Stimulated activated CD4-positive, alpha-beta T cell treated with anti-CD3 and anti-CD28 coated beads, Interleukin-1b, Interleukin-23, amount 100 ng/mL, for 4 hours (primary cell): Measurements from ENCODE around the gene ITGB8.

Experiments used
- DNase-seq, 2 donors: peaks; one replicate each; pipeline ENCODE4 v3.0.0-alpha.2; 2020; ENCODE audit warnings: low read depth in 2 of 2

Gene ITGB8

GRCh38 chr7:20307901-20308300 lies 22.8 kb upstream of the ITGB8 start:
- DNase-seq = no peak

- no peak for DNase-seq
Observed at GRCh38 chr7:20310301-20310700, 20.4 kb upstream of the ITGB8 start.

GRCh38 chr7:20310963-20311742 lies 19.5 kb upstream of the ITGB8 start:
- no peak for DNase-seq

DNA sequence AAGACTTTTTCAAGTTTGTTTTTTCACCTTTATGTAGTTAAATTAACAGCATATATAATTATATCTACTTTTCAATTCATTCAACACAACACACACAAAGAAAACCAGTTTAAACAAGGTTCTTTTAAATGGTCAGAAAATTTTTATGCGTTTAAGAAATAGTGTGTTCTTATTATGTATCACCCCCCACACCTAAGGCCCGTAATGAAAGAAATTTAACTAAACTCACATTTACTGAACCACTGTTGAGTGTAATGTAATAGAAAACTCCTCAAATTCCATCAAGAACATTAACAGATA lies 19.0 kb upstream of the ITGB8 start:
- no peak for DNase-seq

DNA sequence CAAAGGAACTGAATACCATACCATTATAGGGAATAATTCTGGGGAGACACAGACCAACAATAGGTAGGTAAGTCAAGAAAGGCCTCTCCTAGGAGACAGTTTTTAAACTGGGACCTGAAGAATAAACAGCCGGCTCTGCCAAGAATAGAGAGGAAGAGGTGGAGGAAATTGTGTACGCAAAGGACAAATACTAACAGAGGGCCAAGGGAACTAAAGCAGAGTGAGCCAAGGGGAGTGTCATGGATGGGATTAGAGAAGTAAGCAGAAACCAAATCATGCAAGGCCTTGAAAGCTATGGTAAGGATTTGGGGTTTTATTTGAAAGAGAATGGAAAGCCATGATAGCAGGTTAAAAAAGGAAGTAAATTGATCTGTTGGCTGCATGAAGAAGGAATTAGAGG lies 18.1 kb upstream of the ITGB8 start:
- DNase-seq = no peak

GRCh38 chr7:20313626-20314025 lies 17.1 kb upstream of the ITGB8 start:
- DNase-seq = no peak

DNA sequence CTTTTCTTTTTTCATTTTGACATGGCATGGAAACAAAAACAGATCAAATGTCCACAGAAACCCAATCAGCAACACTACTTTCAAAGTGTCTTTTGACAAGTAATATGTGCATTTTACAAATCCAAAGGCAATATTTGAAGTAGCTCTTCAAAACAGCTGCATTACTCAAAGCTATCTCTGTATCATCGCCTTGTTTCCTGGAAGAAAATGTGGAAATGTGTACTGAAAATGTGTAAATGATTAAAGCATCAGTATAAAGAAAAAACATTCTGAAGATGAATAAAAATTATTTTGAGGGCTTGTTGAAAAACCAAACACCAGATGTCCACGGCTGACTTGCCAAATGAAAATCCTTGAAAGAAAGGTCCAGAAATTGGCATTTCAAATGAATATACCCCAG lies 16.5 kb upstream of the ITGB8 start:
- DNase-seq = no peak

GRCh38 chr7:20316706-20317105 lies 14.0 kb upstream of the ITGB8 start:
- DNase-seq = no peak

DNA sequence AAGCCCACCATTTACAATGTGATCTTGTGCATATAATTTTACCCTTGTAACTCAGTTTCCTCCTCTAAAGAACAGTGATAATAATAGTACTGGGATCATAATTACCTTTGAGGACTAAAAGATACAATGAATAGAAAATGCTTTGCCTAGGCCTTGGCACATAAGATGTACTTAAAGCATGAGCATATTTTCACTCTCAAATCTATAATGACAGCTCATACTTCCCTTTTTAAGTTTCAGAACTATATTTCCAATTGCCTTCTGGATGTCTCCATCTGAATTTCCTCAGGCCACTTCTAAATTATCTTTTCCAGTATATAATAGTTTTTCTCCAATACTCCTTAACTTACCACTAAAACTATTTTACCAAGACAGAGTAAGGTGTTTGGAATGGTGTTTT lies 13.3 kb upstream of the ITGB8 start:
- no peak for DNase-seq

DNA sequence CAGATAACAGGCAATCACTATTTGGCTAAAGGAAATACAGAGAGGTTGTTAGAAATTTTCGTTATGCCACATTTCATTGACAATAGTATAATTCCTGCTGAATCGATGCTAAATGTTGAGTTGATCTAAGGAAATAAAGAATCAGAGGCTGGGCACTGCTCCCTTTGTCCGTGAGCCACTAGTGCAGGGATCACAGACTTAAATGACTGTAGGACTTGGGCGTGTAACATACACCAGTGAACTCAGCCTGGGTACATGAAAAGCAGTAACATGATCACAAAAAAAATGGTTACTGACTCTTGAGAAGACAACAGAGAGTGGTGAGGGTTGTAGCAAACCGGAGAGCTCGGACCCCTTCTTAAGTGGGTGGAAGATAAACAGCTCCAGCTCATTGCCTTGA lies 11.8 kb upstream of the ITGB8 start:
- no peak for DNase-seq

- no peak for DNase-seq
Observed at GRCh38 chr7:20320322-20320721, 10.4 kb upstream of the ITGB8 start.

GRCh38 chr7:20320786-20321185 lies 9.9 kb upstream of the ITGB8 start:
- no peak for DNase-seq

DNA sequence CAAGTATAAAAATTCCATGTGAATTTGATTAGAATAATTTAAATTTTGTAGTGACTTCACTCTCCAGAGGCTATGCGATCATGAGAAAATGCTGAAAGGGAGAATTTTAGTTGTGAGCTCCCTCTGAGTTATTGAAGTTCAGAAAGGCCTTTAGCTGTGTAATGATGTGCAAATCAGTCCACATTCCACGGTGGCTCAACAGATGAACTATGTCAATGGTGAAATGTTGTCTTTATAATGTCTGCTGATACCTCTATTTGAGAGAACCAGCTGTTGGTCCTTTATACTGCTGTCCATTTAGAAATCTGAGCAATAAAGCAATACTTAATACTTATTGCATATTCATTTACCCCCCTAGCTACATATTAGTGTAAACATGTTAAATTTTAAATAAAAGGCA lies 7.1 kb upstream of the ITGB8 start:
- DNase-seq = no peak

GRCh38 chr7:20326342-20326741 lies 4.4 kb upstream of the ITGB8 start:
- DNase-seq = no peak

- no peak for DNase-seq
Observed at GRCh38 chr7:20327055-20327454, 3.6 kb upstream of the ITGB8 start.

DNA sequence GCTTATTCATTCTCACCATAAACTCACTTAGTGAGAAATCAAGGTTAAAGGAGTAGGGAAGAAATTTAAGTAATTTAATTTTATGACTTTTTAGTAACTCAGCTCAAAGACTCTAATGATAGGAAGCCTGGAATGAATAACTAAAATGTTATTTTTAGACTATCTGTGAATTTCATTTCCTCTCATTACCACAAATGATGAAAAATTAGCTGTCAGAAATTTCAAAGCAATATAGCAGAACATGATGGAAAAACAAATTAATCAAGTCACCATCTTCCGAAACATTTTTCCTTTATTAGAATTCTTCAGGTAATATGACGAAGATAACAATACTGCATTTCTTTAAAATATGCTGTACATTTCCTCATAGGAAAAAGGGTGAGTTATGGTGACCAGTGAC lies 2.7 kb upstream of the ITGB8 start:
- no peak for DNase-seq

- DNase-seq = no peak
Observed at GRCh38 chr7:20328692-20329091, 2.0 kb upstream of the ITGB8 start.

- DNase-seq = no peak
Observed at GRCh38 chr7:20329389-20330238, 1.1 kb upstream of the ITGB8 start.

DNA sequence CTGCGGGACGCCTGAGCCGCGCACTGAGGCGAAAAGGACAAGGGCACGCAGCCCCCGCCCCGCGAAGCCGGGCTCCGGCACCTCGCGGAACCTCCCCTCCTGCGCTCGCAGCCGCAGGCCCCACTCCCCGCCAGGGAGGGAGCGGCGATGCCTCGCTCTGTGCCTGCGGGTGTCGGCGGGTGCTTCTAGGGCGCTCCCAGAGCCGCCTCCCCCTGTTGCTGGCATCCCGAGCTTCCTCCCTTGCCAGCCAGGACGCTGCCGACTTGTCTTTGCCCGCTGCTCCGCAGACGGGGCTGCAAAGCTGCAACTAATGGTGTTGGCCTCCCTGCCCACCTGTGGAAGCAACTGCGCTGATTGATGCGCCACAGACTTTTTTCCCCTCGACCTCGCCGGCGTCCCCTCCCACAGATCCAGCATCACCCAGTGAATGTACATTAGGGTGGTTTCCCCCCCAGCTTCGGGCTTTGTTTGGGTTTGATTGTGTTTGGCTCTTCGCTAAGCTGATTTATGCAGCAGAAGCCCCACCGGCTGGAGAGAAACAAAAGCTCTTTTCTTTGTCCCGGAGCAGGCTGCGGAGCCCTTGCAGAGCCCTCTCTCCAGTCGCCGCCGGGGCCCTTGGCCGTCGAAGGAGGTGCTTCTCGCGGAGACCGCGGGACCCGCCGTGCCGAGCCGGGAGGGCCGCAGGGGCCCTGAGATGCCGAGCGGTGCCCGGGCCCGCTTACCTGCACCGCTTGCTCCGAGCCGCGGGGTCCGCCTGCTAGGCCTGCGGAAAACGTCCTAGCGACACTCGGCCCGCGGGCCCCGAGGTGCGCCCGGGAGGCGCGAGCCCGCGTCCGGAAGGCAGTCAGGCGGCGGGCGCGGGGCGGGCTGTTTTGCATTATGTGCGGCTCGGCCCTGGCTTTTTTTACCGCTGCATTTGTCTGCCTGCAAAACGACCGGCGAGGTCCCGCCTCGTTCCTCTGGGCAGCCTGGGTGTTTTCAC lies 519 bp downstream of the ITGB8 start:
- no peak for DNase-seq

GRCh38 chr7:20331910-20332813 lies 1.5 kb downstream of the ITGB8 start:
- DNase-seq = no peak

DNA sequence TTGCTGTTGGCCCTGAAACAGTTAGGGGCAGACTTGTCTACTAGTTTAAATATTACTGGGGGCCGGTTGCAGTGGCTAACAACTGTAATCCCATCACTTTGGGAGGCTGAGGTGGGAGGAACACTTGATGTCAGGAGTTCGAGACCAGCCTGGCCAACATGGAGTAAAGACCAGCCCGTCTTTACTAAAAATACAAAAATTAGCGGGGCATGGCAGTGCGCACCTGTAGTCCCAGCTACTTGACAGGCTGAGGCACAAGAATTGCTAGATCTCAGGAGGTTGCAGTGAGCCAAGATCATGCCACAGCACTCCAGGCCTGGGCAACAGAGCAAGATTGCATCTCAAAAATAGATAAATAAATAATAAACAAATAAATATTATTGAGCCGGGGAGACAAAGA lies 7.6 kb downstream of the ITGB8 start:
- DNase-seq = no peak
